Lower lobe of right lung (tissue), 2 donors: Measurements from ENCODE around the gene PTPN12. TPM values are rescaled to one million over a fixed set of nuclear protein-coding genes. Genes with fewer than 3 reads are reported as not detected.
A peak's percentile ranks its signal among the peaks of the same experiment; 100 is the strongest.
"Not testable (repeated sequence)": the region's sequence is repeated elsewhere in the genome, so short reads cannot be mapped to it uniquely, and the experiment has no call there.

Source experiments
- ATAC-seq, 2 donors: fragments of 200-7000 bp; cut with Tn5 transposase; one replicate each; pipeline ENCODE4 v1.9.1; 2020 to 2022; ENCODE audit warnings: mild to moderate bottlenecking in 2 of 2, moderate library complexity in 2 of 2
- DNase-seq: peaks from one replicate; pipeline ENCODE4 v3.0.0-alpha.2; 2020
- H3K27ac ChIP-seq: fragments of 200-600 bp; one replicate; pipeline ENCODE4 v1.8.0; 2022
- H3K27me3 ChIP-seq: fragments of 200-600 bp; one replicate; pipeline ENCODE4 v1.8.0; 2022; ENCODE audit warnings: low read depth
- H3K36me3 ChIP-seq: fragments of 200-600 bp; one replicate; pipeline ENCODE4 v1.8.0; 2022; ENCODE audit warnings: mild to moderate bottlenecking
- H3K4me1 ChIP-seq: fragments of 200-600 bp; one replicate; pipeline ENCODE4 v1.8.0; 2022
- H3K4me3 ChIP-seq: fragments of 200-600 bp; one replicate; pipeline ENCODE4 v1.8.0; 2022; ENCODE audit warnings: mild to moderate bottlenecking
- H3K9me3 ChIP-seq: fragments of 200-600 bp; one replicate; pipeline ENCODE4 v1.8.0; 2022
- intact Hi-C: fragments of 100-400 bp; cut with DNase I; formaldehyde crosslinking; loops from one replicate; pipeline ENCODE4 v1.11.0; 2022
- total RNA-seq: library from RNA; stranded (reverse); fragmentation: NEBNext Ultra II Directional; extraction: Animal tissue kit (Norgen Biotek cat#: 25700); gene quantifications from one replicate; pipeline ENCODE4 v1.2.1, GENCODE V29; 2021
- TF ChIP-seq, protein P1 (sequence below): fragments of 200-600 bp; IDR thresholded peaks from one replicate; pipeline ENCODE4 v1.8.0; 2022; ENCODE audit warnings: antibody characterized with exemption, mild to moderate bottlenecking
- donor health status: DM: no; HTN: yes; CAD: no; lungs with severe emphysema.

The PTPN12 gene
- total RNA-seq, 1 donor from 2014 or later = 164 TPM

GRCh38 chr7:77536017-77536412 is 1.1 kb upstream of the PTPN12 start:
- peak overlapping the region; percentile 98 for H3K27ac ChIP-seq

DNA sequence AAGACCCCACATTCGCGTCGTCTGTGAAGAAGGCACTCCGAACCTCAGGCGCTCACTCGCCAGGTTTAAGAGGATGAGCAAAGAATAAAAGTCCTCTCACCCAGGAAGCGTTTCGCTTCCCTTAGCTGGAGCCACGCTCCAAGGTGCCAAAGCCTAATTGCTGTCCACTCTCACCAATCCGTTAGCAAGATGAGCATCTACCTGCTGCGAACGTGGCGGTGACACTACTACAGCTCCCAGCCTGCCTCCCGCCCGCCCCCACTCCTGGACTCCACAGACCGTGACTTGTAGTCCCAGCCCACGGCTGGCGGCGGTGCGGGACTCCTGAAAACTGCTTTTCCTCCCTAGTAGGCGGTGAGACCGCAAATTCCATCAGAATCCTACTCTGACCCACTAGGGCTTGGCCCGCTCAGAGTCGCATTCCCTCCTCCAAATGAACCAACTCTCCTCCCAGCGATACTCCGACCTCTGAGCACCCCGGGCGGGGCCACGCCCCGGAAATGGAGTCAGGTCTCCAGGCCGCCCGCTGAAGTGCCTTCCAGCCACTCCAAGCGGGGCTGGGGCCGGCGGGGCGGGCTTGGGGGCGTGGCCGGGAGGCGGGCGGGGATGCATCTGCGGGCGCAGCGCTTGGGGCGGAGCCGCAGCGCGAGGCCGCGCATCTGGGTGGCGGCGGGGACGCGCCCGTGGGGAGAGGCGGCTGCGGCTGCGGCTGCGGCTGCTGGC is 521 bp upstream of the PTPN12 start:
- ATAC-seq = peak; percentile 91 to 96
- Histone ChIP-seq H3K9me3 (no peaks in the 10 kb centered on the region), H3K4me3 (peak overlapping the region; percentile 97), H3K27ac (peak overlapping the region; percentile 98), H3K4me1 (peaks cover 32% of the 10 kb centered on the region), H3K36me3 (no peaks in the 10 kb centered on the region), H3K27me3 (no peaks in the 10 kb centered on the region)
- TF ChIP-seq, protein P1, sequence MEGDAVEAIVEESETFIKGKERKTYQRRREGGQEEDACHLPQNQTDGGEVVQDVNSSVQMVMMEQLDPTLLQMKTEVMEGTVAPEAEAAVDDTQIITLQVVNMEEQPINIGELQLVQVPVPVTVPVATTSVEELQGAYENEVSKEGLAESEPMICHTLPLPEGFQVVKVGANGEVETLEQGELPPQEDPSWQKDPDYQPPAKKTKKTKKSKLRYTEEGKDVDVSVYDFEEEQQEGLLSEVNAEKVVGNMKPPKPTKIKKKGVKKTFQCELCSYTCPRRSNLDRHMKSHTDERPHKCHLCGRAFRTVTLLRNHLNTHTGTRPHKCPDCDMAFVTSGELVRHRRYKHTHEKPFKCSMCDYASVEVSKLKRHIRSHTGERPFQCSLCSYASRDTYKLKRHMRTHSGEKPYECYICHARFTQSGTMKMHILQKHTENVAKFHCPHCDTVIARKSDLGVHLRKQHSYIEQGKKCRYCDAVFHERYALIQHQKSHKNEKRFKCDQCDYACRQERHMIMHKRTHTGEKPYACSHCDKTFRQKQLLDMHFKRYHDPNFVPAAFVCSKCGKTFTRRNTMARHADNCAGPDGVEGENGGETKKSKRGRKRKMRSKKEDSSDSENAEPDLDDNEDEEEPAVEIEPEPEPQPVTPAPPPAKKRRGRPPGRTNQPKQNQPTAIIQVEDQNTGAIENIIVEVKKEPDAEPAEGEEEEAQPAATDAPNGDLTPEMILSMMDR = no peak
- DNase-seq = peak; percentile 99
- intact Hi-C loops = no loop called here

More at GRCh38 chr7:77536017-77536412, 1.1 kb upstream of the PTPN12 start:
- Histone ChIP-seq H3K9me3 (no peaks in the 10 kb centered on the region), H3K4me3 (peak overlapping the region; percentile 72), H3K4me1 (peaks cover 29% of the 10 kb centered on the region), H3K27me3 (no peaks in the 10 kb centered on the region), H3K36me3 (no peaks in the 10 kb centered on the region)
- TF ChIP-seq, protein P1 = no peak
- DNase-seq (no peak), ATAC-seq (no peak)
- intact Hi-C loops = no loop called here

DNA sequence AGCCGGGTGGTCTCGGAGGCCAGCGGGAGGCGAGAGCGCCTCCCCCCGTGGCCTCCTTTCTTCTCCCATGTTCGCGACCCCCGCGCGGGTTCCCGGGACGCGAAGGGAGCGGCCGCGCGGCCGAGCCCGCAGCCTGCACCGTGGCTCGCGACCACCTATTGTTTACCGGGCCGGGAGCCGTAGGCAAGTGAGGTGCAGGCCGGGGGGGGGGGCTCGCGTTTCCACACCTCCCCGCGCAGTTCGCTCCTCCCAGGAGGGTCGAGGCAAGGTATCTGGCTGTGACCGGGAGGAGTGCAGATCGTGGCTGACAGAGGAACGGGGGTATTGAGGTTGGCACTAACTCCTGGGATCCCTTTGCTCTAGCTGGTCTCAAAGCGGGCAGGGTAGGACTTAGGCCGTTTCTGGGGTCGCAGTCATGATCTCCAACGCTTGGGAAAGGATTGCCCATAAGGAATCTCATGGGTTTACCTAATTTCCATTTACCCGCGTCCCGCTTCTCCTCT is 734 bp downstream of the PTPN12 start:
- intact Hi-C loops = no loop called here

GRCh38 chr7:77538281-77539212 is 1.5 kb downstream of the PTPN12 start:
- peak overlapping the region; percentile 98 for H3K27ac ChIP-seq
- TF ChIP-seq, protein P1 = no peak
- intact Hi-C loops = no loop called here
- ATAC-seq (peak; percentile 56 to 59), DNase-seq (peak; percentile 89)
- H3K27me3 ChIP-seq = no peaks in the 10 kb centered on the region
- H3K4me1 ChIP-seq = peaks cover 52% of the 10 kb centered on the region
- H3K4me3 ChIP-seq = peak overlapping the region; percentile 97
- H3K36me3 ChIP-seq = no peaks in the 10 kb centered on the region
- no peaks in the 10 kb centered on the region for H3K9me3 ChIP-seq

More for the DNA sequence above, 734 bp downstream of the PTPN12 start:
- Histone ChIP-seq H3K4me1 (peaks cover 45% of the 10 kb centered on the region), H3K27ac (peak overlapping the region; percentile 98), H3K4me3 (peak overlapping the region; percentile 97), H3K27me3 (no peaks in the 10 kb centered on the region), H3K36me3 (no peaks in the 10 kb centered on the region), H3K9me3 (no peaks in the 10 kb centered on the region)
- ATAC-seq (peak; percentile 47 to 50), DNase-seq (peak; percentile 64)
- TF ChIP-seq, protein P1 = no peak

- TF ChIP-seq, protein P1 = no peak
- Histone ChIP-seq H3K4me1 (peaks cover 67% of the 10 kb centered on the region), H3K27me3 (no peaks in the 10 kb centered on the region), H3K9me3 (no peaks in the 10 kb centered on the region), H3K27ac (peak overlapping the region; percentile 28), H3K36me3 (no peaks in the 10 kb centered on the region), H3K4me3 (peak overlapping the region; percentile 97)
- no peak for ATAC-seq
- intact Hi-C loops = no loop called here
- DNase-seq = no peak
Measured at GRCh38 chr7:77540402-77540822, 3.3 kb downstream of the PTPN12 start.

DNA sequence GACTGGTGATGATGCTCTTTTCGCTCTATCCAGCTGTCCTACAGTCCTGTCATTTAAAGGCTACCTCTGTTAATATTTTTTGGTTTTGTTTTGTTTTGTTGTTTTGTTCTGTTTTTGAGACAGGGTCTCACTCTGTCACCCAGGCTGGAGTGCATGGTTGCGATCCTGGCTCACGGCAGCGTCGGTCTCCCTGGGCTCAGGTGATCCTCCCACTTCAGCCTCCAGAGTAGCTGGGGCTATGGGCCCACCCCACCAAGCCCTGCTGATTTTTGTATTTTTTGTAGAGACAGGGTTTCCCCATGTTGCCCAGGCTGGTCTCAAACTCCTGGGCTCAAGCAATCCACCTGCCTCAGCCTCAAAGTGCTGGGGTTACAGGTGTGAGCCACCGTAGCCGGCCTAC is 3.9 kb downstream of the PTPN12 start:
- ATAC-seq, H3K36me3 ChIP-seq, intact Hi-C loops, DNase-seq, H3K27me3 ChIP-seq, H3K27ac ChIP-seq, H3K4me3 ChIP-seq, H3K9me3 ChIP-seq: not testable (repeated sequence)
- peaks cover 67% of the 10 kb centered on the region for H3K4me1 ChIP-seq
